ENCODE data around the gene ABTB2.

ABTB2 gene

GRCh38 chr11:34313099-34313517 is 44.7 kb downstream of the ABTB2 start:
- DNase-seq = no peak

GRCh38 chr11:34311126-34311525 is 46.7 kb downstream of the ABTB2 start:
- no peak for DNase-seq

GRCh38 chr11:34309965-34310364 is 47.8 kb downstream of the ABTB2 start:
- DNase-seq = no peak

- DNase-seq = peak; percentile 76
Measured at GRCh38 chr11:34308913-34309585, 48.8 kb downstream of the ABTB2 start.

GRCh38 chr11:34308049-34308912 is 49.5 kb downstream of the ABTB2 start:
- no peak for DNase-seq

GRCh38 chr11:34305780-34306179 is 52.0 kb downstream of the ABTB2 start:
- no peak for DNase-seq

- DNase-seq = peak; percentile 71
Measured at GRCh38 chr11:34305193-34305592, 52.6 kb downstream of the ABTB2 start.

- DNase-seq = no peak
Measured at GRCh38 chr11:34303028-34303570, 54.7 kb downstream of the ABTB2 start.

GRCh38 chr11:34302046-34302921 is 55.5 kb downstream of the ABTB2 start:
- DNase-seq = peak; percentile 96

- no peak for DNase-seq
Measured at GRCh38 chr11:34300926-34301295, 56.9 kb downstream of the ABTB2 start.

GRCh38 chr11:34300026-34300925 is 57.5 kb downstream of the ABTB2 start:
- DNase-seq = no peak

- no peak for DNase-seq
Measured at GRCh38 chr11:34299284-34299972, 58.4 kb downstream of the ABTB2 start.

- DNase-seq = no peak
Measured at GRCh38 chr11:34298871-34299270, 58.9 kb downstream of the ABTB2 start.

- no peak for DNase-seq
Measured at GRCh38 chr11:34296412-34296811, 61.4 kb downstream of the ABTB2 start.

- DNase-seq = no peak
Measured at GRCh38 chr11:34292546-34292945, 65.3 kb downstream of the ABTB2 start.

GRCh38 chr11:34292111-34292510 is 65.7 kb downstream of the ABTB2 start:
- no peak for DNase-seq

- DNase-seq = no peak
Measured at GRCh38 chr11:34290926-34291325, 66.9 kb downstream of the ABTB2 start.

- no peak for DNase-seq
Measured at GRCh38 chr11:34288492-34288891, 69.3 kb downstream of the ABTB2 start.

GRCh38 chr11:34284811-34285481 is 72.9 kb downstream of the ABTB2 start:
- no peak for DNase-seq

- DNase-seq = no peak
Measured at GRCh38 chr11:34284156-34284555, 73.7 kb downstream of the ABTB2 start.

All from fibroblast of skin of right quadriceps (primary cell).